HFFc6 (cell line): ENCODE results near the gene PSME4. TPM values are rescaled to one million over a fixed set of nuclear protein-coding genes. Genes with fewer than 3 reads are reported as not detected.
"Not testable (repeated sequence)": the region's sequence is repeated elsewhere in the genome, so short reads cannot be mapped to it uniquely, and the experiment has no call there.

Experiments used
- DNase-seq: peaks from one replicate; pipeline ENCODE4 v3.0.0-alpha.2; 2018
- H3K27ac Mint-ChIP-seq: 2 replicates; pipeline ENCODE4 v1.8.0; 2020; ENCODE audit warnings: mild to moderate bottlenecking, mixed read lengths
- H3K27me3 Mint-ChIP-seq: 2 replicates; pipeline ENCODE4 v1.8.0; 2021; ENCODE audit warnings: mild to moderate bottlenecking, moderate library complexity, mixed read lengths; ENCODE audit not compliant: insufficient read depth
- H3K36me3 Mint-ChIP-seq: 2 replicates; pipeline ENCODE4 v1.8.0; 2021; ENCODE audit warnings: low read depth, mixed read lengths
- H3K4me1 Mint-ChIP-seq: 2 replicates; pipeline ENCODE4 v1.8.0; 2020; ENCODE audit warnings: low read depth, mixed read lengths
- H3K4me3 Mint-ChIP-seq: 2 replicates; pipeline ENCODE4 v1.8.0; 2020; ENCODE audit warnings: mild to moderate bottlenecking, moderate library complexity, mixed read lengths
- H3K9me3 Mint-ChIP-seq: 2 replicates; pipeline ENCODE4 v1.8.0; 2020; ENCODE audit warnings: mild to moderate bottlenecking, mixed read lengths
- CTCF ChIP-seq: fragments of 200-600 bp; sonication (generic); IDR thresholded peaks from 2 replicates; pipeline ENCODE4 v1.5.0; 2021; ENCODE audit warnings: antibody characterized with exemption, mild to moderate bottlenecking
- total RNA-seq, 6 experiments: library from RNA; stranded (reverse); fragmentation: NEBNext Ultra II Directional; extraction: Animal tissue kit (Norgen Biotek cat#: 25700); gene quantifications; 2 replicates in 1 of 6; 3 replicates in 5 of 6; pipeline ENCODE4 v1.2.3, GENCODE V29; 2021

PSME4 gene
- total RNA-seq, 6 experiments from 2014 or later, result 64.6 to 88.0 (median 75.3) TPM

- not testable (repeated sequence) for H3K9me3 Mint-ChIP-seq, H3K27me3 Mint-ChIP-seq, H3K27ac Mint-ChIP-seq, H3K4me3 Mint-ChIP-seq, DNase-seq
- H3K36me3 Mint-ChIP-seq, result peaks cover 18% of the 10 kb centered on the region
- H3K4me1 Mint-ChIP-seq, result peaks cover 17% of the 10 kb centered on the region
- peak; percentile 54 for TF ChIP-seq CTCF
These were observed 147.2 kb downstream of the PSME4 start for GRCh38 chr2:53823639-53824038.

- H3K4me1 Mint-ChIP-seq, result peaks cover 9% of the 10 kb centered on the region
- H3K27ac Mint-ChIP-seq, result no peak overlapping the region
- TF ChIP-seq CTCF, result no peak
- H3K4me3 Mint-ChIP-seq, result no peak overlapping the region
- DNase-seq, result no peak
- H3K9me3 Mint-ChIP-seq, result no peaks in the 10 kb centered on the region
- H3K27me3 Mint-ChIP-seq, result no peaks in the 10 kb centered on the region; the same call in 1 of the 2 replicates
- H3K36me3 Mint-ChIP-seq, result peaks cover 15% of the 10 kb centered on the region
These were observed 149.0 kb downstream of the PSME4 start for GRCh38 chr2:53821810-53822209.

- Mint-ChIP-seq H3K9me3 (no peaks in the 10 kb centered on the region), H3K4me1 (no peaks in the 10 kb centered on the region), H3K27me3 (no peaks in the 10 kb centered on the region; the same call in 1 of the 2 replicates), H3K36me3 (peaks cover 18% of the 10 kb centered on the region), H3K4me3 (no peak overlapping the region), H3K27ac (no peak overlapping the region)
- no peak for DNase-seq
- TF ChIP-seq CTCF, result no peak
These were observed 150.1 kb downstream of the PSME4 start for GRCh38 chr2:53820711-53821110.

GRCh38 chr2:53820048-53820447 is 150.7 kb downstream of the PSME4 start:
- no peaks in the 10 kb centered on the region for H3K9me3 Mint-ChIP-seq
- H3K4me3 Mint-ChIP-seq, result no peak overlapping the region

GRCh38 chr2:53819634-53820033 is 151.2 kb downstream of the PSME4 start:
- no peak overlapping the region for H3K27ac Mint-ChIP-seq
- H3K4me3 Mint-ChIP-seq, result no peak overlapping the region
- H3K36me3 Mint-ChIP-seq, result peaks cover 23% of the 10 kb centered on the region

More at GRCh38 chr2:53820048-53820447, 150.7 kb downstream of the PSME4 start:
- H3K27me3 Mint-ChIP-seq, result no peaks in the 10 kb centered on the region; the same call in 1 of the 2 replicates
- peaks cover 23% of the 10 kb centered on the region for H3K36me3 Mint-ChIP-seq
- no peaks in the 10 kb centered on the region for H3K4me1 Mint-ChIP-seq
- DNase-seq, result no peak
- H3K27ac Mint-ChIP-seq, result no peak overlapping the region
- TF ChIP-seq CTCF, result no peak

More at GRCh38 chr2:53819634-53820033, 151.2 kb downstream of the PSME4 start:
- DNase-seq, result no peak
- Mint-ChIP-seq H3K9me3 (no peaks in the 10 kb centered on the region), H3K4me1 (no peaks in the 10 kb centered on the region), H3K27me3 (no peaks in the 10 kb centered on the region; the same call in 1 of the 2 replicates)
- TF ChIP-seq CTCF, result no peak
